ENCODE data around the gene GTPBP10. TPM values are rescaled to one million over a fixed set of nuclear protein-coding genes. Genes with fewer than 3 reads are reported as not detected.

Gene GTPBP10
- total and polyA plus RNA-seq, 7 donors, result 9.7 to 16.8 (median 11.6) TPM

DNA sequence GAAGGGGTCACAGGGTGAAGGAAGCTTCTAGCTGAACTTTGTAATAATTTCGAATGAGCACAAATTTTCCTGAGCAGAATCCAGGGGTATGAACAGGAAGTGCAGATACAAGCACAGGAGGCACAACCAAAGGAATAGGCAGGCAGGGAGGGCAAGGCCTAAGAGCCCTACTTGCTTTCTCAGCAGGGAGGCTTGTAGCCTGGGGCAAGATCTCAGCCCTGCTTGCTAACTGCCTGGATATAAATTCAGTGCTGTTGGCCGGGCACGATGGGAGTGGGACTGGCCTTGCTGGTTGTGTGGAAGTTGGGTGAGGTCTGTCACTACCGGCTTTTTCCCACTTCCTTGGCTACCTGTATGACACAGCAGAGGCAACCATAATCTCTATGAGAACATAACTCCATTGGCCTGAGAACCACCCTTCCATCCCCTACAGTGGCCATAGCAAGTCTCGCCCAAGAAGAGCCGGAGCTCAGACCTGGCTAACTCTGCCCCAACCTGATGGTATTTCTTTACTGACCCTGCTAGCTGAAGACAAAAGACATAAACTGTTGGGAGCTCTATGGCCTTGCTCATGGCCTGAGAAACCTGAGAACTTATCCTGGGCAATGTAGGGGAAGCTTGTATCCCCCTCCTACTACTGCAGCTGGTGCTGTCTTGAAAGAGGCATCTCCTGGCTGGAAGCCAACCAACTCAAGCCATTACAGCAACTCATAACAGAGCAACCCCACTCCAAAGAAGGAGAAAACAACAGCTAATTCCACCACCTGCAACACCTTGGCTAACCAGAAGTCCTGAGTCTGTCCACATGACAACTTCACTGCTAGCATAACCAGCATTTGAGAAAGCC, 84.3 kb downstream of the GTPBP10 start:
- DNase-seq, result no peak
- Histone ChIP-seq H3K9me3 (peaks cover 0 to 8% (median 0%) of the 10 kb centered on the region in 4 donors), H3K27ac (no peak overlapping the region), H3K4me3 (no peak overlapping the region), H3K4me1 (no peaks in the 10 kb centered on the region), H3K27me3 (no peaks in the 10 kb centered on the region), H3K36me3 (no peaks in the 10 kb centered on the region)
- intact Hi-C loops (cut with DNase I), result no loop called here
- 91 to 92% methylated on average over 6 of the region's 6 CpGs for WGBS, 2 donors
- TF ChIP-seq POLR2AphosphoS5 (IDR thresholded peaks at IDR 0.05), result no peak
- no peak for TF ChIP-seq POLR2A (IDR thresholded peaks at IDR 0.05)
- no peak for TF ChIP-seq EP300 (IDR thresholded peaks at IDR 0.05)
- TF ChIP-seq, protein P1, sequence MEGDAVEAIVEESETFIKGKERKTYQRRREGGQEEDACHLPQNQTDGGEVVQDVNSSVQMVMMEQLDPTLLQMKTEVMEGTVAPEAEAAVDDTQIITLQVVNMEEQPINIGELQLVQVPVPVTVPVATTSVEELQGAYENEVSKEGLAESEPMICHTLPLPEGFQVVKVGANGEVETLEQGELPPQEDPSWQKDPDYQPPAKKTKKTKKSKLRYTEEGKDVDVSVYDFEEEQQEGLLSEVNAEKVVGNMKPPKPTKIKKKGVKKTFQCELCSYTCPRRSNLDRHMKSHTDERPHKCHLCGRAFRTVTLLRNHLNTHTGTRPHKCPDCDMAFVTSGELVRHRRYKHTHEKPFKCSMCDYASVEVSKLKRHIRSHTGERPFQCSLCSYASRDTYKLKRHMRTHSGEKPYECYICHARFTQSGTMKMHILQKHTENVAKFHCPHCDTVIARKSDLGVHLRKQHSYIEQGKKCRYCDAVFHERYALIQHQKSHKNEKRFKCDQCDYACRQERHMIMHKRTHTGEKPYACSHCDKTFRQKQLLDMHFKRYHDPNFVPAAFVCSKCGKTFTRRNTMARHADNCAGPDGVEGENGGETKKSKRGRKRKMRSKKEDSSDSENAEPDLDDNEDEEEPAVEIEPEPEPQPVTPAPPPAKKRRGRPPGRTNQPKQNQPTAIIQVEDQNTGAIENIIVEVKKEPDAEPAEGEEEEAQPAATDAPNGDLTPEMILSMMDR (IDR thresholded peaks at IDR 0.05), result no peak

DNA sequence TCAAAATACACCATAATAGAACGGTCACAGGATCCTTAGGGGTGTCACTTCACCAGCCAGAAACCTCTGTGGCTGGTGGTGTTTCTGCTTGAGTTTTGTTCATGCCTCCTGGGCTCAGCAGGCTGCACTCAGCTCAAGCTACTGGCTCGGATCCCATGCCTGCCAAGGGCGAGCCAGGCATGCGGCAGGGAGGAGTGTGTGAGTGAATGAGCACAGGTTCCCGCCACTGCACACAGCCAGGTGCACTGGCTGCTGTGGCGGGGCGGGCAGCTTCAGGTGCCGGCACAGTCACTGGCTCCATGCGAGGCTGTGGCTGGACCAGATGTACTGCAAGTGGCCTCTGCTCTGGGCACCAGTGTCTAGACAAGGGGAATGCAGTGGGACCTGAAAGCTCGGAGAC, 86.2 kb downstream of the GTPBP10 start:
- no peak for DNase-seq
- Histone ChIP-seq H3K36me3 (no peaks in the 10 kb centered on the region), H3K27me3 (no peaks in the 10 kb centered on the region), H3K9me3 (peaks cover 0 to 8% (median 0%) of the 10 kb centered on the region in 4 donors), H3K4me1 (no peaks in the 10 kb centered on the region), H3K27ac (no peak overlapping the region), H3K4me3 (no peak overlapping the region)
- 69 to 80% methylated on average over 10 of the region's 10 CpGs for WGBS, 2 donors
- intact Hi-C loops (cut with DNase I), result no loop called here
- TF ChIP-seq POLR2AphosphoS5 (IDR thresholded peaks at IDR 0.05) (no peak), POLR2A (IDR thresholded peaks at IDR 0.05) (no peak), EP300 (IDR thresholded peaks at IDR 0.05) (no peak)
- TF ChIP-seq, protein P1 (IDR thresholded peaks at IDR 0.05), result no peak

DNA sequence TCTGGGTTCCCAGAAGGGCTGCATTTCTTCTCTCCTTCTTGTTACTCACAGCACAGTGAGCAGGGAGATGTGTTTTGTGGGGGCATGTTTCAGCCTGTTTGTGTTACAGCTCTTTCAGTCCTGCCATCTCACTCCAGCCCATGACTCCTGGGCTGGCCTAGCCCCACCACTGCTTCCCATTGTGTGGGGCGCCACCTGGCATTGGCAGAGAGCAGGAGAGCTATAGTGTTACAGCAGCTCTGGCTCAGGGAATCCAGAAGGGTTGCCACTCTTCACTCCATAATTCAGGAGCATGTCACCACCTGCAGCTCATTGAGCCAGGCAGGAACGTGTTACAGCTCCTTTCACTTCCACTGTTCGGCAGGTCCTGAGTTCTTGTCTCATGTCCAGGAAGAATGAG, 86.7 kb downstream of the GTPBP10 start:
- Histone ChIP-seq H3K27ac (no peak overlapping the region), H3K4me3 (no peak overlapping the region), H3K36me3 (no peaks in the 10 kb centered on the region), H3K4me1 (no peaks in the 10 kb centered on the region), H3K27me3 (no peaks in the 10 kb centered on the region), H3K9me3 (peaks cover 0 to 8% (median 0%) of the 10 kb centered on the region in 4 donors)
- TF ChIP-seq, protein P1 (IDR thresholded peaks at IDR 0.05), result no peak
- TF ChIP-seq POLR2A (IDR thresholded peaks at IDR 0.05), result no peak
- TF ChIP-seq POLR2AphosphoS5 (IDR thresholded peaks at IDR 0.05), result no peak
- no peak for TF ChIP-seq EP300 (IDR thresholded peaks at IDR 0.05)
- 76 to 77% methylated on average over 3 of the region's 3 CpGs for WGBS, 2 donors
- DNase-seq, result no peak
- intact Hi-C loops (cut with DNase I), result no loop called here

Other genes starting within 250 kb of the GTPBP10 start
- 10 to 100 TPM; 13.2 to 15.2 (median 14.6) TPM for gene STEAP1, start 192.2 kb upstream of the GTPBP10 start, total RNA-seq
- gene STEAP1, start 192.2 kb upstream of the GTPBP10 start, polyA plus RNA-seq, result 10 to 100 TPM in 1 of 3 donors, 1 to 10 TPM in 2; 6.2 to 15.6 (median 9.0) TPM
- 10 to 100 TPM; 22.5 to 32.1 (median 27.6) TPM for gene STEAP2, start 135.0 kb upstream of the GTPBP10 start, total RNA-seq
- gene STEAP2, start 135.0 kb upstream of the GTPBP10 start, polyA plus RNA-seq, result 1 to 10 TPM; 1.4 to 7.4 (median 2.4) TPM
- gene CFAP69, start 101.5 kb upstream of the GTPBP10 start, total RNA-seq, result 10 to 100 TPM in 1 of 4 donors, 1 to 10 TPM in 3; 4.9 to 23.5 (median 7.0) TPM
- 1 to 10 TPM; 1.0 to 2.1 (median 1.2) TPM for gene CFAP69, start 101.5 kb upstream of the GTPBP10 start, polyA plus RNA-seq
- gene FAM237B, start 25.4 kb upstream of the GTPBP10 start, total RNA-seq, result not detected
- gene FAM237B, start 25.4 kb upstream of the GTPBP10 start, polyA plus RNA-seq, result under 1 TPM in 1 of 3 donors, not detected in 2; 0.01 TPM
- 10 to 100 TPM; 17.2 to 33.9 (median 26.1) TPM for gene CLDN12, start 56.7 kb downstream of the GTPBP10 start, total RNA-seq
- 10 to 100 TPM in 1 of 3 donors, 1 to 10 TPM in 2; 4.6 to 27.4 (median 7.2) TPM for gene CLDN12, start 56.7 kb downstream of the GTPBP10 start, polyA plus RNA-seq
- not detected for gene PTTG1IP2, start 122.9 kb downstream of the GTPBP10 start, total RNA-seq
- not detected for gene PTTG1IP2, start 122.9 kb downstream of the GTPBP10 start, polyA plus RNA-seq
- gene CDK14, start 249.6 kb downstream of the GTPBP10 start, total RNA-seq, result 10 to 100 TPM; 11.1 to 19.3 (median 16.4) TPM
- 1 to 10 TPM in 2 of 3 donors, under 1 TPM in 1; 0.92 to 4.0 (median 2.4) TPM for gene CDK14, start 249.6 kb downstream of the GTPBP10 start, polyA plus RNA-seq

Measured in sigmoid colon (tissue), 7 donors.